Stimulated activated CD4-positive, alpha-beta T cell treated with anti-CD3 and anti-CD28 coated beads, Interleukin-2, amount 100 ng/mL, for 48 hours (primary cell): ENCODE results near the gene C1QTNF3.
A peak's percentile ranks its signal among the peaks of the same experiment; 100 is the strongest.
"Not testable (repeated sequence)": the region's sequence is repeated elsewhere in the genome, so short reads cannot be mapped to it uniquely, and the experiment has no call there.

ENCODE experiments used
- DNase-seq, 2 donors: peaks; one replicate each; pipeline ENCODE4 v3.0.0-alpha.2; 2020

The C1QTNF3 gene

GRCh38 chr5:34017254-34017653 is 25.8 kb downstream of the C1QTNF3 start:
- DNase-seq = no peak

GRCh38 chr5:34016750-34017149 is 26.3 kb downstream of the C1QTNF3 start:
- no peak for DNase-seq

- DNase-seq = no peak
Observed at GRCh38 chr5:34016222-34016621, 26.8 kb downstream of the C1QTNF3 start.

GRCh38 chr5:34015120-34015822 is 27.7 kb downstream of the C1QTNF3 start:
- DNase-seq = no peak

- DNase-seq = no peak
Observed at GRCh38 chr5:34014626-34015025, 28.4 kb downstream of the C1QTNF3 start.

GRCh38 chr5:34013547-34013946 is 29.5 kb downstream of the C1QTNF3 start:
- no peak for DNase-seq

GRCh38 chr5:34012791-34013190 is 30.2 kb downstream of the C1QTNF3 start:
- no peak for DNase-seq

GRCh38 chr5:34011536-34011935 is 31.5 kb downstream of the C1QTNF3 start:
- no peak for DNase-seq

- not testable (repeated sequence) for DNase-seq
Observed at GRCh38 chr5:34010146-34010545, 32.9 kb downstream of the C1QTNF3 start.

- no peak for DNase-seq
Observed at GRCh38 chr5:34009610-34010009, 33.4 kb downstream of the C1QTNF3 start.

GRCh38 chr5:34008802-34009201 is 34.2 kb downstream of the C1QTNF3 start:
- DNase-seq = no peak

- DNase-seq = peak; percentile 75 to 81
Observed at GRCh38 chr5:34007621-34008600, 35.1 kb downstream of the C1QTNF3 start, which contains the start of gene AMACR. AMACR (minus strand) TSS chr5:34008050; CDS start chr5:34008019, 31 bp downstream.

GRCh38 chr5:34007201-34007620 is 35.8 kb downstream of the C1QTNF3 start:
- DNase-seq = no peak

- DNase-seq = no peak
Observed at GRCh38 chr5:34005681-34006080, 37.3 kb downstream of the C1QTNF3 start.

GRCh38 chr5:34005211-34005610 is 37.8 kb downstream of the C1QTNF3 start:
- DNase-seq = no peak

- DNase-seq = no peak
Observed at GRCh38 chr5:34003941-34004340, 39.1 kb downstream of the C1QTNF3 start.

GRCh38 chr5:34002629-34003328 is 40.2 kb downstream of the C1QTNF3 start:
- no peak for DNase-seq

GRCh38 chr5:34001241-34001841 is 41.7 kb downstream of the C1QTNF3 start:
- no peak for DNase-seq

- no peak for DNase-seq
Observed at GRCh38 chr5:33999978-34000377, 43.0 kb downstream of the C1QTNF3 start.

GRCh38 chr5:33997331-33997983 is 45.6 kb downstream of the C1QTNF3 start:
- no peak for DNase-seq

- DNase-seq = no peak
Observed at GRCh38 chr5:33995865-33996264, 47.1 kb downstream of the C1QTNF3 start.

GRCh38 chr5:33994845-33995244 is 48.2 kb downstream of the C1QTNF3 start:
- DNase-seq = no peak
